ENCODE data around the gene ARHGAP31.

GRCh38 chr3:119456469-119456868, 162.3 kb downstream of the ARHGAP31 start:
- TF ChIP-seq CTCF (IDR thresholded peaks at IDR 0.05; ENCODE audit: insufficient read depth, low read depth, low read length) (no peak), EZH2 (IDR thresholded peaks at IDR 0.05; ENCODE audit: insufficient read depth, low read length) (no peak)
